HCT116 (cell line): ENCODE measurements around the gene SSUH2. TPM values are rescaled to one million over a fixed set of nuclear protein-coding genes. Genes with fewer than 3 reads are reported as not detected.

Experiments used
- ATAC-seq: fragments of 200-7000 bp; cut with Tn5 transposase; 2 replicates; pipeline ENCODE4 v1.9.1; 2020; ENCODE audit warnings: mild to moderate bottlenecking, moderate library complexity
- BruUV-seq: library from RNA; stranded (reverse); fragments of 400-500 nt; replicated peaks from 2 replicates; lab custom pipeline; 2021; lab: Mats Ljungman, UMichigan
- CTCF ChIA-PET: fragments of 300-600 bp; sonication (Branson Sonifier 250); formaldehyde crosslinking; loops from one replicate; lab custom pipeline; 2021; ENCODE audit warnings: antibody characterized with exemption; lab: Charles Lee
- POLR2A ChIA-PET: fragments of 300-600, 350-600 bp; sonication (Branson Sonifier 250); formaldehyde crosslinking; loops from one replicate; lab custom pipeline; 2021; ENCODE audit warnings: antibody characterized with exemption; lab: Charles Lee
- RAD21 ChIA-PET, 2 experiments: fragments of 300-600 bp; sonication (Branson Sonifier 250); formaldehyde crosslinking; loops; one replicate each; lab custom pipeline; 2023; ENCODE audit warnings: low total read pairs in 2 of 2; ENCODE audit not compliant: uncharacterized antibody in 2 of 2, unreplicated experiment in 2 of 2, low non-redundant PET in 1 of 2; lab: Charles Lee
- DNase-seq: peaks from one replicate; pipeline ENCODE4 v3.0.0-alpha.2; 2010; ENCODE audit warnings: low read depth, low spot score
- H2AFZ ChIP-seq: fragments of 200-600 bp; shearing (Covaris generic), sonication (generic); 2 replicates; pipeline ENCODE4 v1.6.1; 2017; ENCODE audit warnings: low read depth, mixed run types, mixed read lengths, antibody characterized with exemption, low read length; ENCODE audit not compliant: poor library complexity, severe bottlenecking
- H3K27ac ChIP-seq: 2 replicates; pipeline ENCODE4 v1.5.1; 2012; ENCODE audit warnings: low read depth, low read length
- H3K27me3 ChIP-seq: fragments of 200-600 bp; sonication (generic); 2 replicates; pipeline ENCODE4 v1.6.1; 2016; ENCODE audit warnings: mixed run types, low read length, mixed read lengths; ENCODE audit not compliant: insufficient read depth
- H3K36me3 ChIP-seq, 2 experiments: fragments of 200-500 bp in 1 of 2; fragments of 200-600 bp in 1 of 2; sonication (Bioruptor generic) in 1 of 2; sonication (generic) in 1 of 2; 2 replicates each; pipeline versions ENCODE4 v1.5.1 to v1.6.1; 2014 to 2016; ENCODE audit warnings: low read length in 2 of 2, inconsistent platforms in 1 of 2, mixed read lengths in 1 of 2, mixed run types in 1 of 2; ENCODE audit not compliant: insufficient read depth in 2 of 2, control insufficient read depth in 1 of 2
- H3K4me1 ChIP-seq, 2 experiments: fragments of 200-600 bp in 1 of 2; sonication (generic) in 1 of 2; 2 replicates each; pipeline versions ENCODE4 v1.5.1 to v1.6.1; 2012 to 2017; ENCODE audit warnings: low read length in 2 of 2, inconsistent platforms in 1 of 2, mild to moderate bottlenecking in 1 of 2, mixed read lengths in 1 of 2, mixed run types in 1 of 2, moderate library complexity in 1 of 2; ENCODE audit not compliant: insufficient read depth in 2 of 2, control insufficient read depth in 1 of 2
- H3K4me2 ChIP-seq: fragments of 200-600 bp; sonication (generic); 2 replicates; pipeline ENCODE4 v1.6.1; 2017; ENCODE audit warnings: mixed run types, low read length, mixed read lengths
- H3K4me3 ChIP-seq, 2 experiments: fragments of 200-600 bp in 1 of 2; sonication (generic) in 1 of 2; replicated peaks in 1 of 2; 2 replicates each; pipeline ENCODE4 v1.5.1; 2011 to 2016; ENCODE audit warnings: low read length in 2 of 2, control low read depth in 1 of 2, low read depth in 1 of 2, mild to moderate bottlenecking in 1 of 2, mixed read lengths in 1 of 2, mixed run types in 1 of 2
- H3K79me2 ChIP-seq: fragments of 200-600 bp; sonication (generic); 2 replicates; pipeline ENCODE4 v1.6.1; 2017; ENCODE audit warnings: mild to moderate bottlenecking, mixed run types, low read length, moderate library complexity, mixed read lengths; ENCODE audit not compliant: insufficient read depth
- H3K9ac ChIP-seq: fragments of 200-600 bp; sonication (generic); 2 replicates; pipeline ENCODE4 v1.6.1; 2016; ENCODE audit warnings: low read length, mixed read lengths
- H3K9me2 ChIP-seq: fragments of 200-600 bp; sonication (generic), shearing (Covaris generic); 2 replicates; pipeline ENCODE4 v1.6.1; 2017; ENCODE audit warnings: mixed run types, mild to moderate bottlenecking, moderate library complexity; ENCODE audit not compliant: insufficient read depth
- H3K9me3 ChIP-seq, 2 experiments: fragments of 200-500 bp in 1 of 2; fragments of 200-600 bp in 1 of 2; sonication (Bioruptor generic) in 1 of 2; sonication (generic) in 1 of 2; 2 replicates each; pipeline ENCODE4 v1.6.1; 2014 to 2017; ENCODE audit warnings: low read length in 2 of 2, mixed read lengths in 2 of 2, inconsistent platforms in 1 of 2, low read depth in 1 of 2, mild to moderate bottlenecking in 1 of 2, mixed run types in 1 of 2, moderate library complexity in 1 of 2; ENCODE audit not compliant: control insufficient read depth in 1 of 2, insufficient read depth in 1 of 2
- H4K20me1 ChIP-seq: fragments of 200-600 bp; sonication (generic), shearing (Covaris generic); 2 replicates; pipeline ENCODE4 v1.6.1; 2017; ENCODE audit warnings: mixed run types, mild to moderate bottlenecking, moderate library complexity; ENCODE audit not compliant: insufficient read depth
- CEBPB ChIP-seq: IDR thresholded peaks from 2 replicates; pipeline ENCODE4 v1.6.1; 2012; ENCODE audit warnings: low read depth
- CTCF ChIP-seq, 3 experiments: fragments of 200-600 bp in 1 of 3; sonication (generic) in 1 of 3; IDR thresholded peaks in 2 of 3; conservative IDR thresholded peaks in 1 of 3; 2 replicates each; pipeline ENCODE4 v1.5.1; 2012 to 2017; ENCODE audit warnings: low read depth in 2 of 3, low read length in 2 of 3, antibody characterized with exemption in 1 of 3, borderline replicate concordance in 1 of 3, control low read depth in 1 of 3, mild to moderate bottlenecking in 1 of 3, mixed read lengths in 1 of 3, mixed run types in 1 of 3, moderate library complexity in 1 of 3; ENCODE audit not compliant: insufficient read depth in 1 of 3
- EGR1 ChIP-seq: IDR thresholded peaks from 2 replicates; pipeline ENCODE4 v1.6.1; 2012; ENCODE audit warnings: low read depth
- ELF1 ChIP-seq: IDR thresholded peaks from 2 replicates; pipeline ENCODE4 v1.6.1; 2012; ENCODE audit warnings: low read depth, borderline replicate concordance
- EZH2 ChIP-seq: fragments of 200-600 bp; sonication (generic); IDR thresholded peaks from 2 replicates; pipeline ENCODE4 v1.6.1; 2017; ENCODE audit warnings: antibody characterized with exemption, mixed run types
- FOSL1 ChIP-seq: IDR thresholded peaks from 2 replicates; pipeline ENCODE4 v1.6.1; 2012; ENCODE audit warnings: low read depth
- JUND ChIP-seq: IDR thresholded peaks from 2 replicates; pipeline ENCODE4 v1.6.1; 2012
- POLR2A ChIP-seq: IDR thresholded peaks from 2 replicates; pipeline ENCODE4 v1.7.0; 2011; ENCODE audit warnings: borderline replicate concordance; ENCODE audit not compliant: insufficient read depth, insufficient read length; ENCODE audit errors: extremely low read depth
- REST ChIP-seq: IDR thresholded peaks from 2 replicates; pipeline ENCODE4 v1.6.1; 2012; ENCODE audit warnings: low read depth
- SIN3A ChIP-seq: IDR thresholded peaks from 2 replicates; pipeline ENCODE4 v1.6.1; 2012; ENCODE audit warnings: low read depth
- ZBTB33 ChIP-seq: IDR thresholded peaks from 2 replicates; pipeline ENCODE4 v1.6.1; 2011; ENCODE audit warnings: mild to moderate bottlenecking, low read length, moderate library complexity; ENCODE audit not compliant: insufficient replicate concordance; ENCODE audit errors: extremely low read depth
- ZFX ChIP-seq: fragments of 450-650 bp; IDR thresholded peaks from 2 replicates; pipeline ENCODE4 v1.6.1; 2017
- ZNF274 ChIP-seq: fragments of 200-500 bp; sonication (Bioruptor generic); IDR thresholded peaks from 2 replicates; pipeline ENCODE4 v1.6.1; 2014; ENCODE audit warnings: mild to moderate bottlenecking, low read depth, low read length, inconsistent platforms
- intact Hi-C: fragments of 100-400 bp; cut with micrococcal nuclease; formaldehyde crosslinking; loops from 2 replicates; pipeline ENCODE4 v1.10.0; 2022
- total RNA-seq: library from RNA; stranded (reverse); gene quantifications from one replicate; pipeline ENCODE4 v1.2.1, GENCODE V29; 2021; ENCODE audit not compliant: unreplicated experiment

The SSUH2 gene
- total RNA-seq, 1 experiment from 2014 or later: 0.76 TPM

GRCh38 chr3:8631661-8632060 lies 12.9 kb downstream of the SSUH2 start:
- Histone ChIP-seq H3K27ac (no peak overlapping the region), H3K27me3 (no peaks in the 10 kb centered on the region), H2AFZ (no peak overlapping the region), H4K20me1 (no peaks in the 10 kb centered on the region)
- RAD21 ChIA-PET: no interaction called here
- TF ChIP-seq ZNF274 (no peak), ZBTB33 (no peak), EGR1 (no peak), SIN3A (no peak), POLR2A (no peak), ELF1 (no peak), CTCF (IDR thresholded peaks at IDR 0.05 in 2 of 3, conservative IDR thresholded peaks at IDR 0.05 in 1 of 3; ENCODE audit: borderline replicate concordance in 1 of 3, insufficient read depth in 1 of 3, low read depth in 2 of 3, low read length in 2 of 3) (no peak), CEBPB (no peak), ZFX (no peak), JUND (no peak), EZH2 (no peak), REST (no peak), FOSL1 (no peak)
- TF ChIP-seq, all 23 proteins: peak for 0
- no peak overlapping the region for H3K9ac ChIP-seq
- ATAC-seq: no peak
- no peak overlapping the region for H3K4me2 ChIP-seq
- intact Hi-C loops: no loop called here
- H3K4me3 ChIP-seq: no peak overlapping the region
- no peak for DNase-seq
- H3K9me2 ChIP-seq: no peaks in the 10 kb centered on the region
- H3K36me3 ChIP-seq: no peaks in the 10 kb centered on the region
- POLR2A ChIA-PET: no interaction called here
- no peaks in the 10 kb centered on the region for H3K79me2 ChIP-seq
- no peaks in the 10 kb centered on the region for H3K9me3 ChIP-seq
- BruUV-seq: no TSS peak
- H3K4me1 ChIP-seq: peaks cover 29 to 83% of the 10 kb centered on the region in 2 experiments
- CTCF ChIA-PET: no interaction called here
